OCI-LY7 (cell line): ENCODE measurements around the gene PHEX. TPM values are rescaled to one million over a fixed set of nuclear protein-coding genes. Genes with fewer than 3 reads are reported as not detected.

Experiments
- BruUV-seq: library from RNA; stranded (reverse); fragments of 400-500 nt; replicated peaks from 2 replicates; lab custom pipeline; 2021; lab: Mats Ljungman, UMichigan
- CTCF ChIA-PET: fragments of 300-600 bp; sonication (Branson Sonifier 250); formaldehyde crosslinking; loops from one replicate; lab custom pipeline; 2022; ENCODE audit warnings: antibody characterized with exemption; ENCODE audit not compliant: unreplicated experiment; lab: Charles Lee
- POLR2A ChIA-PET: fragments of 300-600 bp; sonication (Branson Sonifier 250); formaldehyde crosslinking; loops from one replicate; lab custom pipeline; 2022; ENCODE audit warnings: antibody characterized with exemption; lab: Charles Lee
- DNase-seq: peaks from one replicate; pipeline ENCODE4 v3.0.0-alpha.2; 2015; ENCODE audit warnings: low spot score
- H2AFZ ChIP-seq: fragments of 200-600 bp; sonication (generic), shearing (Covaris generic); 2 replicates; pipeline ENCODE4 v1.6.1; 2014; ENCODE audit warnings: mild to moderate bottlenecking, antibody characterized with exemption, low read length, moderate library complexity
- H3K27ac ChIP-seq: fragments of 200-600 bp; sonication (generic); 2 replicates; pipeline ENCODE4 v1.5.1; 2014; ENCODE audit warnings: mixed run types, low read depth, mild to moderate bottlenecking, moderate library complexity, low read length, inconsistent platforms; ENCODE audit not compliant: poor library complexity, severe bottlenecking
- H3K36me3 ChIP-seq: fragments of 200-600 bp; sonication (generic); 2 replicates; pipeline ENCODE4 v1.6.1; 2014; ENCODE audit warnings: mild to moderate bottlenecking, antibody characterized with exemption, low read length, moderate library complexity, mixed read lengths; ENCODE audit not compliant: insufficient read depth
- H3K4me1 ChIP-seq: fragments of 200-600 bp; sonication (generic); 2 replicates; pipeline ENCODE4 v1.5.1; 2014; ENCODE audit warnings: mild to moderate bottlenecking, low read length; ENCODE audit not compliant: insufficient read depth, poor library complexity, severe bottlenecking
- H3K4me2 ChIP-seq: fragments of 200-600 bp; sonication (generic); 2 replicates; pipeline ENCODE4 v1.6.1; 2014; ENCODE audit warnings: mild to moderate bottlenecking, low read length
- H3K4me3 ChIP-seq: fragments of 200-600 bp; sonication (generic); 2 replicates; pipeline ENCODE4 v1.5.1; 2014; ENCODE audit warnings: mild to moderate bottlenecking, low read depth, low read length; ENCODE audit not compliant: poor library complexity, severe bottlenecking
- H3K79me2 ChIP-seq: fragments of 200-600 bp; sonication (generic); 2 replicates; pipeline ENCODE4 v1.6.1; 2016; ENCODE audit warnings: low read depth, mild to moderate bottlenecking, low read length, moderate library complexity, mixed read lengths; ENCODE audit not compliant: insufficient read depth
- H3K9me2 ChIP-seq: fragments of 200-600 bp; sonication (generic); 2 replicates; pipeline ENCODE4 v1.6.1; 2016; ENCODE audit warnings: mild to moderate bottlenecking, low read length, mixed read lengths; ENCODE audit not compliant: insufficient read depth
- H3K9me3 ChIP-seq: fragments of 200-600 bp; sonication (generic); 2 replicates; pipeline ENCODE4 v1.6.1; 2014; ENCODE audit warnings: mild to moderate bottlenecking, mixed run types, low read length, mixed read lengths
- H4K20me1 ChIP-seq: fragments of 200-600 bp; sonication (generic); 2 replicates; pipeline ENCODE4 v1.6.1; 2014; ENCODE audit warnings: mild to moderate bottlenecking, antibody characterized with exemption, low read length, moderate library complexity, mixed read lengths; ENCODE audit not compliant: insufficient read depth
- EZH2phosphoT487 ChIP-seq: fragments of 200-600 bp; sonication (generic); IDR thresholded peaks from 2 replicates; pipeline ENCODE4 v1.6.1; 2018; ENCODE audit warnings: low read depth, borderline replicate concordance, mild to moderate bottlenecking, mixed run types, antibody characterized with exemption, low read length, moderate library complexity, mixed read lengths
- intact Hi-C: fragments of 100-400 bp; cut with micrococcal nuclease; formaldehyde crosslinking; loops from one replicate; pipeline ENCODE4 v1.10.0; 2022; ENCODE audit not compliant: unreplicated experiment
- total RNA-seq, 2 experiments: library from RNA; depleted of rRNA in 1 of 2; stranded (reverse); fragments of >200 nt in 1 of 2; shearing (Covaris generic) in 1 of 2; gene quantifications; 2 replicates each; pipeline ENCODE4 v1.2.3, GENCODE V29; 2014 to 2022
- TF ChIP-seq, protein P1 (sequence below): fragments of 200-600 bp; sonication (generic); conservative IDR thresholded peaks from 2 replicates; pipeline ENCODE4 v1.5.1; 2014; ENCODE audit warnings: mild to moderate bottlenecking, antibody characterized with exemption, low read length, moderate library complexity, mixed read lengths

PHEX gene
- total RNA-seq, 2 experiments from 2014 or later = 0.09 TPM; not detected in 1

DNA sequence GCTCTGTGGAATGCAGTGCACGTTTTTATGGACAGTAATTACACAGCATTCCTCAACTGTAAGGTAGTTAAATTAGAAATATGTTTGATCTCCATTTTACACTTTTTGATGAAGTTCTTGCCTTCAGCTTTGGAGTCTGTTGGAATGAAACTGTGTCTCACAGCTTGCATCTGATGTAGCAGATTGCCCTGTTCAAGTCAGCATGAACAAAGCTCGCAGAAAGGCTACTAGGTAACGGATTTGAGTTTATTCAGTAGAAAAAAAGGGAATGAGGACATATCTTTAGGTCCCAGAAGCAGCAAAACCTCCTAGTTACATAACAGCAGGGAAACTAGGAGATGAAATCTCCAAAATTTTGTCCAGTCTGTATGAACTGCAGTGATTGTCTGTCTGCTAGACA, 216.3 kb downstream of the PHEX start:
- Histone ChIP-seq H4K20me1 (no peaks in the 10 kb centered on the region), H3K27ac (no peak overlapping the region), H3K4me1 (no peaks in the 10 kb centered on the region), H3K4me3 (no peak overlapping the region), H2AFZ (no peak overlapping the region), H3K79me2 (no peaks in the 10 kb centered on the region), H3K4me2 (no peak overlapping the region), H3K9me3 (no peaks in the 10 kb centered on the region), H3K9me2 (no peaks in the 10 kb centered on the region), H3K36me3 (no peaks in the 10 kb centered on the region)
- ChIA-PET CTCF (no interaction called here), POLR2A (no interaction called here)
- DNase-seq = no peak
- BruUV-seq = no TSS peak
- TF ChIP-seq, protein P1, sequence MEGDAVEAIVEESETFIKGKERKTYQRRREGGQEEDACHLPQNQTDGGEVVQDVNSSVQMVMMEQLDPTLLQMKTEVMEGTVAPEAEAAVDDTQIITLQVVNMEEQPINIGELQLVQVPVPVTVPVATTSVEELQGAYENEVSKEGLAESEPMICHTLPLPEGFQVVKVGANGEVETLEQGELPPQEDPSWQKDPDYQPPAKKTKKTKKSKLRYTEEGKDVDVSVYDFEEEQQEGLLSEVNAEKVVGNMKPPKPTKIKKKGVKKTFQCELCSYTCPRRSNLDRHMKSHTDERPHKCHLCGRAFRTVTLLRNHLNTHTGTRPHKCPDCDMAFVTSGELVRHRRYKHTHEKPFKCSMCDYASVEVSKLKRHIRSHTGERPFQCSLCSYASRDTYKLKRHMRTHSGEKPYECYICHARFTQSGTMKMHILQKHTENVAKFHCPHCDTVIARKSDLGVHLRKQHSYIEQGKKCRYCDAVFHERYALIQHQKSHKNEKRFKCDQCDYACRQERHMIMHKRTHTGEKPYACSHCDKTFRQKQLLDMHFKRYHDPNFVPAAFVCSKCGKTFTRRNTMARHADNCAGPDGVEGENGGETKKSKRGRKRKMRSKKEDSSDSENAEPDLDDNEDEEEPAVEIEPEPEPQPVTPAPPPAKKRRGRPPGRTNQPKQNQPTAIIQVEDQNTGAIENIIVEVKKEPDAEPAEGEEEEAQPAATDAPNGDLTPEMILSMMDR = no peak
- TF ChIP-seq EZH2phosphoT487 = no peak
- intact Hi-C loops = no loop called here

- Histone ChIP-seq H3K9me2 (no peaks in the 10 kb centered on the region), H3K4me3 (no peak overlapping the region), H3K4me2 (no peak overlapping the region), H3K9me3 (no peaks in the 10 kb centered on the region), H3K27ac (no peak overlapping the region), H4K20me1 (no peaks in the 10 kb centered on the region), H3K79me2 (no peaks in the 10 kb centered on the region), H3K36me3 (no peaks in the 10 kb centered on the region), H2AFZ (no peak overlapping the region), H3K4me1 (no peaks in the 10 kb centered on the region)
- TF ChIP-seq EZH2phosphoT487 = no peak
- TF ChIP-seq, protein P1 = no peak
- BruUV-seq = no TSS peak
- ChIA-PET CTCF (no interaction called here), POLR2A (no interaction called here)
- intact Hi-C loops = no loop called here
- DNase-seq = no peak
Measured at GRCh38 chrX:22249371-22249770, 217.2 kb downstream of the PHEX start.

DNA sequence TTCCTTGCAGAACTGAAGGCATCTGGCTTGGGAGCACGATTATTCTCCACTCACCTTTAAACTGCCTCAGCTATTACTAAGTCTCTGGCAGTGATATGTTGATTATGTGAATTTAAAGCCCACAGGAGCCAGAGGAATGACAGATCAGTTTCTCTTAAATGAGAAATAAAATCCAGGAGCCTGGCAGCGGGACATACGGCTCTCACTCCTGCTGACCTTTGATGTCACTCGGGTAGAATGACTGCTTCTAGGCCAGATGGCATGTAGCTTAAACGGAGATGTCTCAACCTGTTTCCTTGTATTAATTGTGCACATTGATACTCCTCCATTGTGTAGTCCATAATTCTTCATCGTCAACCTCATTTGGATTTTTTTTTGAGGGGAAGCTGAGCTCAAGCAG, 236.6 kb downstream of the PHEX start:
- H3K36me3 ChIP-seq = no peaks in the 10 kb centered on the region
- no TSS peak for BruUV-seq
- H3K9me2 ChIP-seq = no peaks in the 10 kb centered on the region
- no peak overlapping the region for H3K27ac ChIP-seq
- H3K9me3 ChIP-seq = no peaks in the 10 kb centered on the region
- CTCF ChIA-PET = no interaction called here
- TF ChIP-seq, protein P1 = no peak
- no peak for TF ChIP-seq EZH2phosphoT487
- H3K79me2 ChIP-seq = no peaks in the 10 kb centered on the region
- POLR2A ChIA-PET = no interaction called here
- no peak overlapping the region for H3K4me3 ChIP-seq
- intact Hi-C loops = no loop called here
- H4K20me1 ChIP-seq = no peaks in the 10 kb centered on the region
- H2AFZ ChIP-seq = no peak overlapping the region
- H3K4me1 ChIP-seq = no peaks in the 10 kb centered on the region
- no peak overlapping the region for H3K4me2 ChIP-seq
- DNase-seq = no peak
